GM18907 (cell line): ENCODE data around the gene DDX4.
"Not testable (repeated sequence)": the region's sequence is repeated elsewhere in the genome, so short reads cannot be mapped to it uniquely, and the experiment has no call there.

ENCODE experiments used
- ATAC-seq: cut with Tn5 transposase; IDR thresholded peaks from one replicate; pipeline ENCODE4 v1.9.1; 2021; ENCODE audit warnings: mild to moderate bottlenecking, moderate library complexity; ENCODE audit not compliant: unreplicated experiment

DDX4 gene

DNA sequence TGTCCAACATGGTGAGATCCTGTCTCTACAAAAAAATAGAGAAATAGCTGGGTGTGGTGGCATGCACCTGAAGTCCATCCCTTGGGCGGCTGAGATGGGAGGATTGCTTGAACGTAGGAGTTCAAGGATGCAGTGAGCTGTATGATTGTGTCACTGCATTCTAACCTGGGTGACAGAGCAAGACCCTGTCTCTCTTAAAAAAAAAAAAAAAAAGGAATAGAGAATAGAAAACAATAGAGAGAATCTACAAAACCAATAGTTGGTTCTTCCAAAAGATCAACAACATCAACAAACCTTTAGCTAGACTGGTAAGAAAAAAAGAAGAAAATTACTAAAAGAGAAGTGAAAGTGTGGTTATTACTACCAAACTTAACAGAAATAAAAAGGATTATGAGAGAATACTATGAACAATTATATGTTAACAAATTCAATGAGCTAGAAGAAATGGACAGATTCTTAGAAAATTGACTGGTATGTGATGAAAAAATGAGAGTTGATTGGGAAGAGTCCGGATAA lies 17.6 kb upstream of the DDX4 start:
- no peak for ATAC-seq

DNA sequence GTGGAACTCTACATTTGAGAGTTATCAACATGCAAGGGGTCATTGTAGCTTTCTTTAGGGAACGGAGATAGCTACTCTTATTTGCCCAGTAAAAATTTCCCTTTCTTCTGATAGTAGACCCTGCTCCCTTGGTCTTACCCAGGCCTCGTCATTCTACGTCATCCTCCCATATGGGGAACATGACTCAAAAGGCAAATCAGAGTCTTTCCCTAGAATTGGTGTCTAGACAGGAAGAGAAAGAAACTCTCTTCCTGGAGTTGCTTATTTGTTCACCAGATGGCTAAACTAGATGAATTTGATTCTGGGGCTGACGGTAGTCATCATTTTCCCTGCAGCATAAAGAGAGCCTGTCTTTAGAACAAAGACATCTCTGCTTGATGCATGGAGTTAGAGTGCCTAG lies 13.6 kb upstream of the DDX4 start:
- ATAC-seq: no peak

DNA sequence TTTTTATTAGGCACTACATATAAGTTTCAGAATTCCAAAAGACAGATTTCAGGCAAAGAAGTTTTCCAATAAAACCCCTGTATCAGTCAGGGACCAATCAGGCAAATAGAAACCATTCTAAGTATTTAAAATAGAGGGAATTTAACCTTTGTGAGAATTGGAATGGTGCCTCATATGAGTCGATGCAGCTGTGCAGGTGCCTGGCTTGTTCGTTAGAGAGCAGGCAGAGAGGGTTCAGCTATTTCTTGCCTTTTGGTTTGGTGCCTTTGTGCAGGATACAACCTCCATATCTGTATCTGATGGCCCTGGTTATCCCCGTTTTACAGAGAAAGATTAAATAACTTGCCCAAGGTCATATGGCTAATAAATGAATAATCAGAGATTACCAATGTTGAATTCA lies 6.0 kb upstream of the DDX4 start:
- no peak for ATAC-seq

DNA sequence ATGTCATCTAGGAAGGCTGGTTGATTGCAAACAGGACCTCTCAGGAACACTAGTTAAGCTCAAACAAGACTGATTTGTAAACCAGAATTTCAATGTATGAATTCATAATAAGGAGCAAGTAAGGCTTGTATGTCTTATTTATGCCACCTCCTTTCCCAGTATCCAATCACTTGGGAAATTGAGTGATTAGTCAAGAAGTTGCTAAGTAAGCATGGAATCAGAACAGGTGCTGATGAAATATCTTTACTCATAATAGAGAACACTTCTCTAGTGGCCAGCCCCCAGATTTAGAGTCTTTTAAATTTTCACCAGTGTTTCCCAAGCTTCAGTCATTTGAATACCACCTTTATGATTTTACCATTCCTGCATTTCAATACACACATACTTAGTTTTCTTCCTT lies 5.3 kb upstream of the DDX4 start:
- ATAC-seq: no peak

DNA sequence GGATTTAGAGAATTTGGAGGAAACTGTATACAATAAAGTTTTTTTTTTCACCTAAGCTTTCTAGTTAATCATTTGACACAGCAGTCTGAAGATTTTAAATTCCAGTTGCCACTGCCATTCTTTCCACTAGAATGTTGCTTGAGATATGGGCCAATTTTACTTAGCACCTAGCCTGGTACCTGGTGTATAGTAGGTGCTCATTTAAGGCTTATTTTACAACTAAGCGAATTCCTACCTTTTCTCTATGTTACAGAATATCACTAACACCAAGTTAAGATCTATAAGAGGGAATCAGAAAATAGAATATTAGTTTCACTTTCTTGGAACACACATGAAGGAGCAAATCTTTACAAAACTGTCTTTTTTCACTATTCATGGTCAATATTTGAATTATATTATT lies 3.2 kb upstream of the DDX4 start:
- ATAC-seq: no peak

DNA sequence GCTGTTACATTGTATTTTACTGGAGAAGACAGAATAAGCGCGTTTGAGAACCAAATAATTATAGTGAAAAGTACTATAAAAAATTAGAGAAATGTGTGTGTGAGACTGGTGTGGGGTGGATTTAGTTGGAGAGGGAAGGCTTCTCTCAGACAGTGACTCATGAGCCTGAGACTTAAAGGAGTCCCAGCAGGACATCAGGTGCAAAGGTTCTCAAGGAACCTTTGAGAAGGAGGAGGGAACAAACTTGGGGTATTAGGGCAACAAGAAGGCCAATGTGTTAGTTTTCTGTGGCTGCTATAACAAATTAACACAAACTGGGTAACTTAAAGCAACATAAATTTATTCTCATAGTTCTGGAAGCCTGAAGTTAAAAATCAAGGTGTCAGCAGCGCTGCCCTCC lies 4.9 kb downstream of the DDX4 start:
- no peak for ATAC-seq

DNA sequence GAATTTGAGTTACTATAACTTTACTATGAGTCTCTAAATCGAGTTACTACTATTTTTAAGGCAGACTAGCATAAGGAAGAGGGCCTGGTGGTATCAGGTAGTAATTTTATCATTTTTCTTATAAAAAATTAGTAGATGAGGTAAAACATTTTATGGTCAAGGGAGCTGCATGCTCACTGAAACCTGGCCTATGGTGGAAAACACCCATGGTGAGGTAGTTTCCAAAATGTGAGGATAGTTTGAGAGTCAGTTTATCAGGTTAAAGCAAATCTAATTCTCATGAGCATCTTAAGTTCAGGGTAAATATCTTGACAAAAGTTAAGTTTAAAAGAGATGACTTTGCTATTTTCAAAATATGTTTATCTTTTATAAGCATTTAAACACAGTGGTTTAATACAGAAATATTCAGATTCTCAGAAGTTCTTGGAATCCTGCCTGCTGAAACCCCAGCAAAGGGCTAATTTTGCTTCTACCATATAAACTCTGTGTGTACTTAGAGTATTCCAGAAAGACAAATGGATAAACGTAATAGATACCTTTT lies 10.0 kb downstream of the DDX4 start:
- ATAC-seq: no peak

DNA sequence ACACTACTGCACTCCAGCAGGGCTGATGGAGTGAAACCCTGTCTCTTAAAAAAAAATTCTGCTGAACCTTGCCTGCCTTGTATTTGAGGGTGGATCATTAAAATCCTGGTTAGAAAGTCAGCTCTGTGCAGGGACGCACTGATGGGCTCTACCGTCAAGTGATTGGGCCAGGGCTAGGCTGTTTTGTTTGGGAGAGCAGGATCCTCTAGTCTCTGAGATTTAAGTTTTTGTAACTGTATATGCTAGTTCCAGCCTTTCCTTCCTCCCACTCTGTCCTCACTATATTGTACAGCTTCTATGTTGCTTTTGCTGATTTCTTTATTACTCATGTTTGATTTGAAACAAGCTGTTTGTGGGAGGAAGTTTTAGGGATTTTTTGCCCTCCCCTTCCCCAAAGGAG lies 11.5 kb downstream of the DDX4 start:
- ATAC-seq: no peak

DNA sequence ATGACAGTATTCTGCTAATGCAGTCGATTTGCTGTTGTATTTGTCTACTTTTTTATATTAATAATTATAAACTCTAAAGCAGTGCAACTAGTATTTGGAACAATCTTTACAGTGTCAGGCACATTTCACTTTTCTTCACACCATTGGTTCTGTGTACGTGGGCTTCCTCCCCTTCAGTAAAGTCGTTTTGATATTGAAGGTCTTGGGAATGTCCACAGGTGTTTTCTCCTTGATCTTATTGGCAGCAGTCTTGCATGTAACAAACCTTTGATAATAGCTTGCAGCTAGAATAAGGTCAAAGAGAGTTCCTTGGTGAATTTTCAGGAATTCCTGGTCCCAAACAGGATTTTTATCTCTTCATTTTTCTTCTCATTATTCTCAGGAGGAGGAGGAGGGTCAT lies 12.2 kb downstream of the DDX4 start:
- no peak for ATAC-seq

DNA sequence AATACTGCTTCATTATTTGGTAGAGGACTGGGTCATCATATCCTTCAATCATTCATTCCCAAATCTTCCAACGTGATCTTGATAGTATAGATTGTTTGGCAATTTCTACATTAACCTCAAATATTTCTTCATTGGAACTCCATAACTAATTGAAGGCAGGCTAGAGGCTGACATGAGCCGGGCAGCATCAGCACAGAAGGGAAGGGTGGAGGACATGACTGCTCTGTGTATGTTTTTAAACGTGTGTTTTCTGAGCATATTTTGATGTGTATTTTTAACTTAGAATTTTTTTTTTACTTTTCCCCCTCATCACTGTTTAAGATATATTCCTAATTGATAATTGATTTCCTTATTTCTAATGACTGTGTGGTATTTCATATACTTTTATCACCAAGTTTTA lies 12.6 kb downstream of the DDX4 start:
- no peak for ATAC-seq

DNA sequence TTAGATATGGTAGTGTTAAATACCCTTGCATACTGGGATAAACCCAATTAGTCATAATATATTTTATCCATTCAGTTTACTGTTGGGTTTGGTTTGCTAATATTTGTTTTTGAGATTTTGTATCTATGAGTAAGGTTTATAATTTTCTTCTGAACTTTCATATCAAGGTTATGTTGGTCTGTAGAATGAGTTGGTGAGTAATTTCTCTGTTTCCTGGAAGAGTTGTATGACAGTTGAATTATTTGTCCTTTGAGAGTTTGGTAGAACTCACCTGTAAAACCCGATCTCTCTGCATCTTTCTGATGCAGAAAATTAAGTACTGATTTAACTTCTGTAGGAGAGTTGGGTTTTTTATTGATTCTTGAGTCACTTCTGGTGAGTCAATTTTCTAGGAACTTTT lies 20.4 kb downstream of the DDX4 start:
- ATAC-seq: no peak

DNA sequence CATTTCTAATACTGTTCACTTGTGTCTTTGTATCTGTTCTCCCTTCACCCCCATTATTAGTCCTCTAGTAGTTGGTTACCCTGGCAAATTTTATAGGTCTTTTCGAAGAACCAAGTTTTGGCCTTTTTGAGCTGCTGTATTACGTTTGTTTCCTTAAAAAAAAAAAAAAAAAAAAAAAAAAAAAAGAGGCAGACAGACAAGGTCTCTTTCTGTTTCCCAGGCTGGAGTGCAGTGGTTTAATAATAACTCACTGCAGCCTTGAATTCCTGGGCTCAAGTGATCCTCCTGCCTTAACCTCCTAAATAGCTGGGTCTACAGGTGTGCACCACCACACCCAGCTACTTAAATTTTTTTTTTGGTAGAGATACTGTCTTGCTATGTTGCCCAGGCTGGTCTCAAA lies 20.9 kb downstream of the DDX4 start:
- no peak for ATAC-seq

DNA sequence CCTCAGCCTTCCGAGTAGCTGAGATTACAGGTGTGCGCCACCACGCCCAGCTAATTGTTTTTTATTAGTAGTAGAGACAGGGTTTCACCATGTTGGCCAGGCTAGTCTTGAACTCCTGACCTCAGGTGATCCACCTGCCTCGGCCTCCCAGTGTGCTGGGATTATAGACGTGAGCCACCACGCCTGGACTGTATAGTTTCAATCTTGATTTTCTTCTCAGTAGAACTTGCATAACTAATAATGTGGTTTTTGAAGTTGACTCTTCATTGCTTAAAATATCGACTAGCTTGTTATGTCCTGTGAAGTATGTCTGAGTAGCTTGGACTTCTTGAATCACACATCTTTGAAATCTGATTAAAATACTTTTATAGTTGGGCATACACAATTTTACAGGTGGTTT lies 23.9 kb downstream of the DDX4 start:
- ATAC-seq: not testable (repeated sequence)

DNA sequence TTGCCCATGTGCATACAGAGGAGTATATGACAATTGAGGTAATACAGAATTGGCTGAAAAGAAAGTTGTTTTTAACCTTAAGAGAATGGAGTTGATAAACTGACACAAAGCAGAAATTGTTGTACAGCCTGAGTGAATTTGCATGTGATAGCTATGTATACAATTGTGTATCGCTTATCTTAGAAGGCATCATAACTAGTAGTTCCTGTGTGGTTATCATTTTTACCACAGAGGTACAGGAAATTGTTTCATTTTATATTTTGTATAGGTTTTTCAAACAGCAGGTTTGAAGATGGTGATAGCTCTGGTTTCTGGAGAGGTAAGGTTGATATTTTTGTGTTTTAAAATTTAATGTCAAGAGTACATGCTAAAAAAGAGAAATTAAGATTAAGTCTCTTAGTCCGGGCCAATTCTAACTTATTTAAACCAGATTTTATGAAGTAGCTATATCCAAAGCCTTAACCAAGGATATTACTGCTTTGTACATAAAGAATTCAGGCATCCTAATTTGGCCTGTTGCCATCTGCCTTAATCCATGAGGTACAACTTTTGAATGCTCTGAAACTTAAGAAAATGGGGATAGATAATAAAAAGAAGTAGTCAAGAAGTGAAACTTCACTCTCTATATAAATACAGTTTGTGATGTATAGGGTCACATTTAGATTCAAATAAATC lies 26.0 kb downstream of the DDX4 start:
- ATAC-seq: peak; percentile 84

DNA sequence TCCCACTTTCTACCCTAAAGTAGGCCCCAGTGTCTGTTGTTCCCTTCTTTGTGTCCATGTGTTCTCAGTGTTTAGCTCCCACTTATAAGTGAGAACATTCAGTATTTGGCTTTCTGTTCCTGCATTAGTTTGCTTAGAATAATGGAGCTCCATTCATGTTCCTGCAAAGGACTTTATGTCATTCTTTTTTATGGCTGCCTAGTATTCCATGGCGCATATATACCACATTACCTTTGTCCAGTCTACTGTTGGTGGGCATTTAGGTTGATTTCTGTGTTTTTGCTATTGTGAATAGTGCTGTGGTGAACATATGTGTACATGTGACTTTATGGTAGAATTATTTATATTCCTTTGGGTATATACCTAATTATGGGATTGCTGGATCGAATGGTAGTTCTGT lies 30.4 kb downstream of the DDX4 start:
- ATAC-seq: no peak

DNA sequence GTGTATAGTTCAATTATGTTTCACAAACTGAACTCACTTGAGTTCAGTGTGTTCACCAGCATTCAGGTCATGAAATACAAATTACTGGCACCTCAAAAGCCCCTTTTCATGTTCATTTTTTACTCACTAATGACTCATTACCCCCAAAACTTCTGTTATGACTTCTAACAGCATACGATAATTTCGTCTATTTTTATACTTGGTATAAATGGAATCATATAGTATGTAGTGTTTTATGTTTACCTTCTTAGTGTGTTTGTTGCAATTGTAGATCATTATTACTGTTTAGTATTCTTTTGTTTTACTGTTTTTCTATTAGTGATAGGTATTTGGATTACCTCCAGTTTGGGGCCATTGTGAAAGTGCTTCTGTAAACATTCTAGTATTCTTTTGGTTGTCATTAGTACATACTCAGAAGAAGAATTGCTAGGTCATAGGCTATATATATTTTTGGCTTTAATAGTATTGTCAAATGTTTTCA lies 33.4 kb downstream of the DDX4 start:
- peak; percentile 65 for ATAC-seq

DNA sequence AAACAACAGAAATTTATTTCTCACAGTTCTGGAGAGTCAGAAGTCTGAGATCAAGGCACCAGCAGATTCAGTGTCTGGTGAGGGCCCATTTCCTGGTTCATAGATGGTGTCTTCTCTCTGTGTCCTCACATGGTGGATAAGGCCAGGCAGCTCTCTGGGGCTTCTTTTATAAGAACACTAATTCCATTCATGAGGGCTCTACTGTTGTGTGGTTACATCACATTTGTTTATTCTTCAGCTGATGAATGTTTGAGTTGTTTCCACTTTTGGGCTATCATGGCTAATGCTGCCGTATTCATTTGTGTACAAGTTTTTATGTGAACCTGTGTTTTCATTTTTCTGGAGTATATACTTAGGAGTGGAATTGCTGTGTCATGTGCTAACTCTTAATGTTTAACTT lies 35.2 kb downstream of the DDX4 start:
- ATAC-seq: no peak

DNA sequence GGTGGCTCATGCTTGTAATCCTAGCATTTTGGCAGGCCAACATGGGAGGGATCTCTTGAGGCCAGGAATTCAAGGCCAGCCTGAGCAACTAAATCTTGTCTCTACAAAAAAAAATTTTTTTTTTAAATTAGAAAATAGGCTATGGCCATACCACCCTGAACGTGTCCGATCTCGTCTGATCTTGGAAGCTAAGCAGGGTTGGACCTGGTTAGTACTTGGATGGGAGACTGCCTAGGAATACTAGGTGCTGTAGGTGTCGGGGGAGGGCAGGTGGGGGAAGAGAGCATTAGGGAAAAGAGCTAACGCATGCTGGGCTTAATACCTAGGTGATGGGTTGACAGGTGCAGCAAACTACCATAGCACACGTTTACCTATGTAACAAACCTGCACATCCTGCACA lies 39.5 kb downstream of the DDX4 start:
- no peak for ATAC-seq

DNA sequence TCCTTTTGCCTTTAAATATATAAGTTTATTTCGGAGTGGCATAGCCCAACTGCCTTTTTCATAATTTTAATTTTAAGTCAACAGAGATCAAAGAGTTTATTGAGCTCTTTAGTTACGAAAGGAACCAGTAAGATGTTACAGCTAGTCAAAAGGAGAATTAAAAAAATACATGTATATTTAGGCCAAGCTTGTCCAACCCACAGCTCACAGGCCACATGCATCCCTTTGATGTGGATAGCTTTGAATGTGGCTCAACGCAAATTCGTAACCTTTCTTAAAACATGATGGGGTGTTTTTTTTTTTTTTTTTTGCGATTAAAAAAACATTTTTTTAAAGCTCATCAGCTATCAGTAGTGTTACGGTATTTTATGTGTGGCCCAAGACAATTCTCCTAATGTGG lies 63.1 kb downstream of the DDX4 start:
- ATAC-seq: no peak

DNA sequence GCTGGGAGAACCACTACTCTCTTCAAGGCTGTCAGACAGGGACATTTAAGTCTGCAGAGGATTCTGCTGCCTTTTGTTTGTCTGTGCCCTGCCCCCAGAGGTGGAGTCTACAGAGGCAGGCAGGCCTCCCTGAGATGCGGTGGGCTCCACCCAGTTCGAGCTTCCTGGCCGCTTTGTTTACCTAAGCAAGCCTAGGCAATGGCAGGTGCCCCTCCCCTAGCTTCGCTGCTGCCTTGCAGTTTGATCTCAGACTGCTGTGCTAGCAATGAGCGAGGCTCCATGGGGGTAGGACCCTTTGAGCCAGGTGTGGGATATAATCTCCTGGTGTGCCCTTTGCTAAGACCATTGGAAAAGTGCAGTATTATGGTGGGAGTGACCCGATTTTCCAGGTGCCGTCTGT lies 71.0 kb downstream of the DDX4 start:
- not testable (repeated sequence) for ATAC-seq

DNA sequence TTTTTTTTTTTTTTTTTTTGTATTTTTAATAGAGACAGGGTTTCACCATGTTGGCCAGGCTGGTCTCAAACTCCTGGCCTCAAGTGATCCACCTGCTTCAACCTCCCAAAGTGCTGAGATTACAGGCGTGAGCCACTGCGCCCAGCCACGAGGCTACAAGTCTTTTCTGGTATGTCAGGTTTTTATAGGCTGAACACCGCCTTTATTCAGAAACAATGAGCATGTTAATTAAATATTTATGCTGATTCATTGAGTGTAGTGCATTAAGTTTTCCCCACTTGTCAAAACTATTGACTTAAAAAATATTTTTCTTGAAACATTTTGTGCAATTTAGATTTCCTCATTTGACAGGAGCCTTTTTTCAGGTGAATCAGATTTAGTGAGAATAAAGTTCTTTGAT lies 78.1 kb downstream of the DDX4 start:
- ATAC-seq: not testable (repeated sequence)

DNA sequence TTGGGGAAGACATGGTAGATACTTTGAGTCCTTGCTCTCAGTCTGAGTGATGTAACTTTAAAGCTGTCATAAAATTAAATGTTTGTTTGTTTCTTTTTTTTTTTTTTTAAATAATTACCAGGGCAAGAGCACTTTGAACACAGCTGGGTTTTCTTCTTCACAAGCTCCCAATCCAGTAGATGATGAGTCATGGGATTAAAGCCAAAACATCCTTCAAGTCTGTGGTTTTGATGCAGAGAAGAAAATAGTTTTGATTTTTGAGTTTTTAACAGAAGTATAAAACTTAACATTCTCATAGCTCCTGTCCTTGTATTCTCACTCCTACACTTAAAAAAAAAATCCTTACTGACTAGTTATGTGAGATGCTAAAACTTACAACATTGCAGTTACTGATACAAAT lies 78.5 kb downstream of the DDX4 start:
- no peak for ATAC-seq

DNA sequence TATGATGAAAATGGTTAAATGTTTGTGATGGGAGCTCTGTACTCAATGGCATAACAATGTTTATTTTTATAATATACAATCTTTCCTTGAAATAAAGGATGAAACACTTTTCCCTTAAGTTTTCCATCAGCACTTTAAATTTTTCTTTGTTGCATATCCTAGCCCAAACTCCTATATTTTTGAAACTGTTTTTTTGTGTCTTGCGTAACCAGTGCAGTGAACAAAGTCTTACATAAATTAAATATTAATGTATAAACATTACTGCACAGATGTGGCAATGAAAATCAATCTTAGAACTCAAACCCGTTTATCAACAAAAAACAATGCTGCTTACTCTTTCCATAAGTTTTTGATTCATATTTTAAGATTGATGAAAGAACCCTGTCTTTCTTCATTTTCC lies 79.2 kb downstream of the DDX4 start:
- no peak for ATAC-seq
